PC-3 (cell line): Measurements from ENCODE around the gene SCT. TPM values are rescaled to one million over a fixed set of nuclear protein-coding genes. Genes with fewer than 3 reads are reported as not detected.

Experiments used
- ATAC-seq: fragments of 200-7000 bp; cut with Tn5 transposase; 2 replicates; pipeline ENCODE4 v1.9.1; 2020; ENCODE audit warnings: mild to moderate bottlenecking, moderate library complexity
- BruUV-seq: library from RNA; stranded (reverse); fragments of 400-500 nt; replicated peaks from 2 replicates; lab custom pipeline; 2021; lab: Mats Ljungman, UMichigan
- CTCF ChIA-PET: fragments of 300-600 bp; sonication (Branson Sonifier 250); formaldehyde crosslinking; loops from one replicate; lab custom pipeline; 2022; ENCODE audit warnings: antibody characterized with exemption; lab: Charles Lee
- POLR2A ChIA-PET: fragments of 300-600 bp; sonication (Branson Sonifier 250); formaldehyde crosslinking; loops from one replicate; lab custom pipeline; 2022; ENCODE audit warnings: antibody characterized with exemption; ENCODE audit not compliant: unreplicated experiment; lab: Charles Lee
- DNase-seq: peaks from one replicate; pipeline ENCODE4 v3.0.0-alpha.2; 2015
- H2AFZ ChIP-seq: fragments of 300-600 bp; sonication (generic); 2 replicates; pipeline ENCODE4 v1.6.0; 2016; ENCODE audit warnings: antibody characterized with exemption, low read length
- H3F3A ChIP-seq: fragments of 300-600 bp; sonication (generic); one replicate; pipeline ENCODE4 v1.6.0; 2017; ENCODE audit warnings: antibody characterized with exemption, low read length, control low read depth, mild to moderate bottlenecking; ENCODE audit not compliant: unreplicated experiment
- H3K27ac ChIP-seq: fragments of 300-600 bp; sonication (generic); 2 replicates; pipeline ENCODE4 v1.5.1; 2016; ENCODE audit warnings: mild to moderate bottlenecking, low read length
- H3K27me3 ChIP-seq: fragments of 300-600 bp; sonication (generic); 2 replicates; pipeline ENCODE4 v1.6.1; 2016; ENCODE audit warnings: low read length, mixed read lengths
- H3K36me3 ChIP-seq: fragments of 300-600 bp; sonication (generic); 2 replicates; pipeline ENCODE4 v1.6.1; 2016; ENCODE audit warnings: low read depth, mixed run types, low read length, mixed read lengths
- H3K4me1 ChIP-seq: fragments of 300-600 bp; sonication (generic); 2 replicates; pipeline ENCODE4 v1.5.1; 2016; ENCODE audit warnings: low read length; ENCODE audit not compliant: insufficient read depth
- H3K4me2 ChIP-seq: fragments of 300-600 bp; sonication (generic); 2 replicates; pipeline ENCODE4 v1.6.0; 2016; ENCODE audit warnings: low read length
- H3K4me3 ChIP-seq: fragments of 300-600 bp; sonication (generic); 2 replicates; pipeline ENCODE4 v1.5.1; 2016; ENCODE audit warnings: mild to moderate bottlenecking, low read length, mixed read lengths
- H3K79me2 ChIP-seq: fragments of 300-600 bp; sonication (generic); 2 replicates; pipeline ENCODE4 v1.6.1; 2017; ENCODE audit warnings: low read length, mixed read lengths
- H3K9ac ChIP-seq: fragments of 300-600 bp; sonication (generic); 2 replicates; pipeline ENCODE4 v1.6.0; 2016; ENCODE audit warnings: mild to moderate bottlenecking, low read length
- H3K9me2 ChIP-seq: fragments of 300-600 bp; sonication (generic); replicated peaks from 2 replicates; pipeline ENCODE4 v1.6.1; 2016; ENCODE audit warnings: mixed run types, low read length, mixed read lengths
- H3K9me3 ChIP-seq: fragments of 300-600 bp; sonication (generic); 2 replicates; pipeline ENCODE4 v1.6.1; 2016; ENCODE audit warnings: low read length, mixed read lengths
- H4K20me1 ChIP-seq: fragments of 300-600 bp; sonication (generic); 2 replicates; pipeline ENCODE4 v1.6.1; 2016; ENCODE audit warnings: low read length, mixed read lengths
- EZH2 ChIP-seq: fragments of 300-600 bp; sonication (generic); IDR thresholded peaks from one replicate; pipeline ENCODE4 v1.6.1; 2017; ENCODE audit warnings: antibody characterized with exemption, mild to moderate bottlenecking, low read length; ENCODE audit not compliant: unreplicated experiment
- EZH2phosphoT487 ChIP-seq: fragments of 300-600 bp; sonication (generic); IDR thresholded peaks from 2 replicates; pipeline ENCODE4 v1.6.1; 2018; ENCODE audit warnings: mild to moderate bottlenecking, antibody characterized with exemption, low read length, borderline replicate concordance
- intact Hi-C: fragments of 100-400 bp; cut with micrococcal nuclease; formaldehyde crosslinking; loops from 2 replicates; pipeline ENCODE4 v1.9.0; 2023
- total RNA-seq: library from RNA; depleted of rRNA; stranded (reverse); fragments of >200 nt; gene quantifications from 2 replicates; pipeline ENCODE4 v1.2.3, GENCODE V29; 2014
- TF ChIP-seq, protein P1 (sequence below): fragments of 300-600 bp; sonication (generic); conservative IDR thresholded peaks from 2 replicates; pipeline ENCODE4 v1.5.1; 2017; ENCODE audit warnings: antibody characterized with exemption, low read depth, mild to moderate bottlenecking, low read length

Gene SCT
- total RNA-seq, 1 experiment from 2014 or later = not detected

DNA sequence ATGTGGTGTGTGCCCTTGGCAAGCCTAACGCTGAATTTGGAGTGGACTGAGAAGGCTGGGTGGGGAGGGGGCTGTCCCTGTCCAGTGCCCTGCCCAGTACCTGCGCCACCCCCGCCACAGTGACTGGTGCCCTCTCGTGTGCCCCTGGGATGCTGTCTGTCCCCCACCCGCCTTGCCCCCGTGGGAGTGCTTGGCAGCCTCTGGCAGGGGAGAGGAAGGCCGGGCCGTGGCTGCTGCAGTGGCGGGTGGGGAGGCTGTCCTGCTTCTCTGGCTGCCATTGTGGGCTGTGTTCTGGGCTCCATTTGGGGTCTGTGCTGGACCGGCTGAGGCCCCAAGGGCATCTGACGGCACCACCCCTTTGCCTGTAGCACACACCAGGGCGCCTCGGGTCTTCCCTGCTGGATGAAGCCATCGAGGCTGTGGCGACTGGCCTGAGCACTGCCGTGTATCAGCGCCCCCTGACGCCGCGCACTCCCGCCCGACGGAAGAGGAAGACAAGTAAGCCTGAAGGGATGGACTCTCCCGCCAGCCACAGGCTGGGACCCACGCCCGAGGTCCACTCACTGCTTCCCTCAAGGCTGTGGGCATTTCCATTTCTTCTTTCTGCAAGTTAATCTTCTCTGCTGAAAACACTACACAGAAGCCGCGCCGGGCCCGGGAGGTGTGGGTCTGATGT is 28.8 kb downstream of the SCT start:
- 0 out of 2 replicates have a peak, but pooled peaks cover 4% of the 10 kb centered on the region for H3K79me2 ChIP-seq
- BruUV-seq = no TSS peak
- no peaks in the 10 kb centered on the region for H3K9me3 ChIP-seq
- H3K4me1 ChIP-seq = no peaks in the 10 kb centered on the region
- H2AFZ ChIP-seq = no peak overlapping the region
- ChIA-PET CTCF (no interaction called here), POLR2A (no interaction called here)
- no peaks in the 10 kb centered on the region for H4K20me1 ChIP-seq
- intact Hi-C loops = no loop called here
- H3K36me3 ChIP-seq = peaks cover 25% of the 10 kb centered on the region
- no peak overlapping the region for H3K27ac ChIP-seq
- H3K9ac ChIP-seq = no peak overlapping the region
- no peaks in the 10 kb centered on the region for H3K27me3 ChIP-seq
- H3K4me3 ChIP-seq = no peak overlapping the region
- H3F3A ChIP-seq = no peaks in the 10 kb centered on the region
- H3K4me2 ChIP-seq = no peak overlapping the region
- ATAC-seq (no peak), DNase-seq (no peak)
- TF ChIP-seq, protein P1, sequence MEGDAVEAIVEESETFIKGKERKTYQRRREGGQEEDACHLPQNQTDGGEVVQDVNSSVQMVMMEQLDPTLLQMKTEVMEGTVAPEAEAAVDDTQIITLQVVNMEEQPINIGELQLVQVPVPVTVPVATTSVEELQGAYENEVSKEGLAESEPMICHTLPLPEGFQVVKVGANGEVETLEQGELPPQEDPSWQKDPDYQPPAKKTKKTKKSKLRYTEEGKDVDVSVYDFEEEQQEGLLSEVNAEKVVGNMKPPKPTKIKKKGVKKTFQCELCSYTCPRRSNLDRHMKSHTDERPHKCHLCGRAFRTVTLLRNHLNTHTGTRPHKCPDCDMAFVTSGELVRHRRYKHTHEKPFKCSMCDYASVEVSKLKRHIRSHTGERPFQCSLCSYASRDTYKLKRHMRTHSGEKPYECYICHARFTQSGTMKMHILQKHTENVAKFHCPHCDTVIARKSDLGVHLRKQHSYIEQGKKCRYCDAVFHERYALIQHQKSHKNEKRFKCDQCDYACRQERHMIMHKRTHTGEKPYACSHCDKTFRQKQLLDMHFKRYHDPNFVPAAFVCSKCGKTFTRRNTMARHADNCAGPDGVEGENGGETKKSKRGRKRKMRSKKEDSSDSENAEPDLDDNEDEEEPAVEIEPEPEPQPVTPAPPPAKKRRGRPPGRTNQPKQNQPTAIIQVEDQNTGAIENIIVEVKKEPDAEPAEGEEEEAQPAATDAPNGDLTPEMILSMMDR = no peak
- no peak for TF ChIP-seq EZH2
- TF ChIP-seq EZH2phosphoT487 = no peak
- no peaks in the 10 kb centered on the region for H3K9me2 ChIP-seq

DNA sequence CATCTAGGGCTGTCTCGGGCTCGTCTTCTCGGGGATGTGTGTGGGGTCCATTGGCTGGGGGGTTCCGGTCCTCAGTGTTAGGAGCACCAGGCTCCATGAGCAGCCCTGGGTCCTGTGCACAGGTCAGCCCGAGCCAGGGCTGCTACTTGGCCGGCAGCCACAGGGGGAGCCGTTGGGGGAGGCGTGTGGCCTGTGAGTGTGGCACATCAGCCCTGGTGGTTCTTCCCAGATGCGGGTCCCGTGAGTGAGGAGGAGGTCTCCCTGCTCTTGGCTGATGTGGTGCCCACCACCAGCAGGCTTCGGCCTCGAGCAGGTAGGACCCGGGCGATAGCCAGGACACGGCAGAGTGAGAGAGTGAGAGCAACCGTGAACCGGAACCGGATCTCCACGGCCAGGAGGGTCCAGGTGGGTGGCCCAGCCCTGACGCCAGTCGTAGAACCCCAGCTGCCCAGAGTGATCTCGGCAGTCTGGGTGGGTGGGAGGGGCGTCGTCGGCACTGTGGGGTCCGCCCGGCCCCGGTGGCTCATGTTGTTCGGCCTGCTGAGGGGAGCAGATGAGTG is 29.7 kb downstream of the SCT start:
- ChIA-PET CTCF (no interaction called here), POLR2A (no interaction called here)
- H3K9me3 ChIP-seq = no peaks in the 10 kb centered on the region
- H4K20me1 ChIP-seq = no peaks in the 10 kb centered on the region
- no peak overlapping the region for H3K4me2 ChIP-seq
- no peak overlapping the region for H3K4me3 ChIP-seq
- 0 out of 2 replicates have a peak, but pooled peaks cover 4% of the 10 kb centered on the region for H3K79me2 ChIP-seq
- H2AFZ ChIP-seq = no peak overlapping the region
- H3K36me3 ChIP-seq = peaks cover 33% of the 10 kb centered on the region
- H3F3A ChIP-seq = no peaks in the 10 kb centered on the region
- H3K27ac ChIP-seq = no peak overlapping the region
- no TSS peak for BruUV-seq
- no peaks in the 10 kb centered on the region for H3K9me2 ChIP-seq
- no peak overlapping the region for H3K9ac ChIP-seq
- TF ChIP-seq, protein P1 = peak; percentile 30; the same call in 1 of the 2 replicates
- TF ChIP-seq EZH2phosphoT487 = no peak
- peak; percentile 45; the same call in 1 of the 2 replicates for ATAC-seq
- DNase-seq = no peak
- intact Hi-C loops = no loop called here
- no peaks in the 10 kb centered on the region for H3K27me3 ChIP-seq
- no peaks in the 10 kb centered on the region for H3K4me1 ChIP-seq

DNA sequence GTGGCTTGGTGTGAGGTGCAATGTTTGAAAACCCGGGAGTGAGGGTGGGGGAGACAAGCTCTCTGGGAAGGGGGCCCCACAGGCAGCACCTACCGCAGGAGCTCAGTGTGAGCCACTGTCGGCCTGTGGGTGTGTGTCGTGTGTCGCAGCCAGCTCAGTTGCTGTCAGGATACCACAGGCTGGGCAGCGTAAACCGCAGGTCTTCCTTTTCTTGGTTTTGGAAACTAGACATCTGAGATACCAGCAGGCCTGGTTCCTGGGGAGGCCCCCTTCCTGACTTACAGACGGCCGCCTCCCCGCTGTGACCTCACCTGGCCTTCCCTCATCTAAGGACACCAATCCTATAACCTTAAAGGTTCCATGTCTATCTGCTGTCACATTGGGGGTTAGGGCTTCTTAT is 30.6 kb downstream of the SCT start:
- POLR2A ChIA-PET = no interaction called here
- 0 out of 2 replicates have a peak, but pooled peaks cover 4% of the 10 kb centered on the region for H3K79me2 ChIP-seq

More for the DNA sequence above, 30.6 kb downstream of the SCT start:
- H3K36me3 ChIP-seq = peaks cover 30% of the 10 kb centered on the region
- no peak overlapping the region for H2AFZ ChIP-seq
- H3K4me1 ChIP-seq = no peaks in the 10 kb centered on the region
- no peaks in the 10 kb centered on the region for H3F3A ChIP-seq
- H3K4me2 ChIP-seq = no peak overlapping the region
- BruUV-seq = no TSS peak
- H3K4me3 ChIP-seq = no peak overlapping the region
- TF ChIP-seq EZH2 = no peak
- TF ChIP-seq, protein P1 = no peak
- TF ChIP-seq EZH2phosphoT487 = no peak
- DNase-seq (no peak), ATAC-seq (no peak)
- no peak overlapping the region for H3K9ac ChIP-seq
- CTCF ChIA-PET = no interaction called here
- H3K9me3 ChIP-seq = no peaks in the 10 kb centered on the region
- intact Hi-C loops = no loop called here
- H3K27ac ChIP-seq = no peak overlapping the region
- no peaks in the 10 kb centered on the region for H3K27me3 ChIP-seq
- no peaks in the 10 kb centered on the region for H3K9me2 ChIP-seq
- H4K20me1 ChIP-seq = no peaks in the 10 kb centered on the region
